HG03066 (cell line): Measurements from ENCODE around the gene VWA7.
"Not testable (repeated sequence)": the region's sequence is repeated elsewhere in the genome, so short reads cannot be mapped to it uniquely, and the experiment has no call there.

ENCODE experiments used
- ATAC-seq: cut with Tn5 transposase; IDR thresholded peaks from one replicate; pipeline ENCODE4 v1.9.1; 2021; ENCODE audit warnings: low read depth; ENCODE audit not compliant: unreplicated experiment

Gene VWA7

DNA sequence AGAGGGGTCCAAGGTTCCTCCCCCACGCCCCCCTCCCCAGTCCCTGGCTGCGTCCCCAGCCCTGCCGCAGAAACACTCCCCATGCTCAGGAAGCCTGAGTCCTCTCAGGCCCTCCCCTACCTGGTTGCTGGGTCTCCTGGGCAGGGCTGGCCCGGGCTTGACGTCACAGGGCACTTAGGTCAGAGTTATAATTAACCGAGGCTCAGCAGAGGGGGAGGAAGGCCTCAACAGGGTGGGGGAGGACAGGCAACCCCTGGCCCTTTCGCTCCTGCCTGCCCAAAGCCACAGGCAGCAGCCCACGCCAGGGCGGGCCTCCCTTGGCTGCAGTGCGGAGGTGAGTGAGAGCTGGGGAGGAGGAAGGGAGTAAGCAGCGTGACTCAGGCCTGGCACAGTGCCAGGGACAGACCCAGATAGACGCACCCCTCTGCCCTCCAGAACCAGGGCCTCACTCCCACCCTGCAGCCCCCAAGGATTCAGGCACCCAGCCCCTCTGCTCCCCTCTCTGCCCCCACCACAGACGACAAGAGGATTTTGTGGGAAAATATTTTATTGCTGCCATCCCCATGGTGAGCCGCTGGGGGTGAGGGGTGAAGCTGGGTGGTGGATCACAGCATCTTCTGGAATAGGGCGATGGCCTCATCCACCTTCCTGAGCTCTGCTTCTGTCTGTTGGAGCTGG is at the start of gene VWA7:
Gene VWA7, minus strand, starts transcription at position 340 of the 678 bp plus-strand sequence. CDS start 549 bp downstream, outside the sequence.
- peak; percentile 73 for ATAC-seq

GRCh38 chr6:31826793-31827285 is 49.7 kb upstream of the VWA7 start:
- no peak for ATAC-seq

GRCh38 chr6:31825553-31825952 is 48.4 kb upstream of the VWA7 start:
- no peak for ATAC-seq

GRCh38 chr6:31823592-31824196 is 46.6 kb upstream of the VWA7 start:
- ATAC-seq: not testable (repeated sequence)

DNA sequence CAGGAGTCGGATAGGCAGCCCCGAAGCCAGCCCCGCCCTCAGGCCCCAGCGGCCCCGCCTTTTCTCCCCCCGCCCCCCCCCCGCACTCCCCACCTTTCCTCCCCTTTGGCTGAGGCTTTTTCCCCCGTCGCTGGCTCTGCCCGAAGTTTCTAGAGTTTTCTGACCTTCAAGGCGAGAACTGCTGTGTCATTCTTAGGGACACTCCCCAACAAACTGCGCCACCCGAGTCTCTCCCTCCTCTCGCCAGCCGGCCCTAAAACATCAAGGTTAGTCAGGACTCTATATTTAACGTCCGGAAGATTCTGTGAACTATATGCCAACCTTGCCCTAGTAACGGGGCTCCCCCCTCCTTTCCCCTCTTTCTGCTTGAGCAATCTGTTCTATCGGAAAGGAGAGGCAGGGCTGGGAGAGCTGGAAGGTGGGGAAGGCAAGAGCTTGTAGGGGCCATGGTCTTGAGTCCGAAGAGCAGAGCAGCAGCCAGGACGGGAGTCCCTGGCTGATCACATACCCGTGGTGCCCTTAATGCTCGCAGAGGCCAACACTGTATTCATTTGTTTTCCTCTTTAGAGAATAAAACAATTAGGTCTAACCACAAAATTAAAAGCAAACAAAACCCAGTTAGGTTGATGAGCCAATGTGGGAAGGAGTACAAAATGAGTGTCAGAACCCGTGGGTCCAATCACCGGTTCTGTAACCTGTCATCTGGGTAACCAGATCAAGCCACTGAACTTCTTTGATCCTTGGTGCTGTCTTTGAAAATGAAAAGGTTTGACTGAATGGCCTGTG is 45.1 kb upstream of the VWA7 start:
- ATAC-seq: no peak

- ATAC-seq: no peak
Measured at GRCh38 chr6:31821301-31822035, 44.3 kb upstream of the VWA7 start.

DNA sequence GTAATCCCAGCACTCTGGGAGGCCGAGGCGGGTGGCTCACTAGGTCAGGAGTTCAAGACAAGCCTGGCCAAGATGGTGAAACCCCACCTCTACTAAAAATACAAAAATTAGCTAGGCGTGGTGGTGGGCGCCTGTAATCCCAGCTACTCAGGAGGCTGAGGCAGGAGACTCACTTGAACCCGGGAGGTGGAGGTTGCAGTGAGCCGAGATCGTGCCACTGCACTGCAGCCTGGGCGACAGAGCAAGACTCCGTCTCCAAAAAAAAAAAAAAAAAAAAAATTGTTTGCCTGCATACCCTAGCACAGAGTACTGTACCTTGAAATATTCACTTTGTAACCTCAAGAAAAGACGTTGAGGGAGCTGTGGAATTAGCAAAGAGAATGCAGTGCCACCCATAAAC is 43.3 kb upstream of the VWA7 start:
- not testable (repeated sequence) for ATAC-seq

- no peak for ATAC-seq
Measured at GRCh38 chr6:31819871-31820299, 42.8 kb upstream of the VWA7 start.

DNA sequence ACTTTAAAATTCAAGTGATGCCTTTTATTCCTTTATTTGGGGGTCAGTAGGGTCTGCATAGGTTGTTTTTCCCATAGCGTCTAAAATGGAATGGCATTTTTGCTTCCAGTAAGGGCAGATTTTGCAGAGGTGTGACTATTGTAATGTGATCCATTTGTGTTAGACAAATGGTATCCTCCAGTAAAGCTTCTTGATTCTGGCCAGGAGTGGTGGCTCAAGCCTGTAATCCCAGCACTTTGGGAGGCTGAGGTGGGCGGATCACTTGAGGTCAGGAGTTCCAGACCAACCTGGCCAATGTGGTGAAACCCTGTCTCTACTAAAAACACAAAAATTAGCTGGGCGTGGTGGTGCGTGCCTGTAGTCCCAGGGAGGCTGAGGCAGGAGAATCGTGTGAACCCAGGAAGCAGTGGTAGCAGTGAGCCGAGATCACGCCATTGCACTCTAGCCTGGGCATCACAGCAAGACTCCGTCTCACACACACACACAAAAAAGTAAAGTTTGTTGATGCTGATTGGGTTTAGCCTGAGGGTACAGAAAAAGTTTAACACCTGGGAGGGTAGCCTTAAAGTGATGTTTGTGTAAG is 40.9 kb upstream of the VWA7 start:
- not testable (repeated sequence) for ATAC-seq

- ATAC-seq: not testable (repeated sequence)
Measured at GRCh38 chr6:31817133-31817928, 40.2 kb upstream of the VWA7 start.

DNA sequence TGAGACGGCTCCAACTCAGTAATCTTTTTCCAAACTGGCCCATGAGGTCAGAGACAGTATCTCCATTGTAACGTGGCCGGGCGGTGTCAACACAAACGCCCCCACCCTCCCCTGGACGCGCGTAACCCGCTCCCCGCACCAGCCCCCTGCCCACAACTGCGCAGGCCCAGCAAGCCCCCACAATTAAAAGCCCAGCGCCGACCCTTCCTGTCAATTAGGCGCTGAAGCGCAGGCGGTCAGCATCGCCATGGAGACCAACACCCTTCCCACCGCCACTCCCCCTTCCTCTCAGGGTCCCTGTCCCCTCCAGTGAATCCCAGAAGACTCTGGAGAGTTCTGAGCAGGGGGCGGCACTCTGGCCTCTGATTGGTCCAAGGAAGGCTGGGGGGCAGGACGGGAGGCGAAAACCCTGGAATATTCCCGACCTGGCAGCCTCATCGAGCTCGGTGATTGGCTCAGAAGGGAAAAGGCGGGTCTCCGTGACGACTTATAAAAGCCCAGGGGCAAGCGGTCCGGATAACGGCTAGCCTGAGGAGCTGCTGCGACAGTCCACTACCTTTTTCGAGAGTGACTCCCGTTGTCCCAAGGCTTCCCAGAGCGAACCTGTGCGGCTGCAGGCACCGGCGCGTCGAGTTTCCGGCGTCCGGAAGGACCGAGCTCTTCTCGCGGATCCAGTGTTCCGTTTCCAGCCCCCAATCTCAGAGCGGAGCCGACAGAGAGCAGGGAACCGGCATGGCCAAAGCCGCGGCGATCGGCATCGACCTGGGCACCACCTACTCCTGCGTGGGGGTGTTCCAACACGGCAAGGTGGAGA is 38.1 kb upstream of the VWA7 start, which contains the start of the genes HSPA1A and HSPA1L:
Gene HSPA1A, plus strand, starts transcription at position 519 of the 814 bp plus-strand sequence. Its CDS starts 214 bp downstream, at position 733.
Gene HSPA1L, minus strand, starts transcription at position 259 of the 814 bp plus-strand sequence. CDS start 3,311 bp downstream, outside the sequence.
- ATAC-seq: no peak

DNA sequence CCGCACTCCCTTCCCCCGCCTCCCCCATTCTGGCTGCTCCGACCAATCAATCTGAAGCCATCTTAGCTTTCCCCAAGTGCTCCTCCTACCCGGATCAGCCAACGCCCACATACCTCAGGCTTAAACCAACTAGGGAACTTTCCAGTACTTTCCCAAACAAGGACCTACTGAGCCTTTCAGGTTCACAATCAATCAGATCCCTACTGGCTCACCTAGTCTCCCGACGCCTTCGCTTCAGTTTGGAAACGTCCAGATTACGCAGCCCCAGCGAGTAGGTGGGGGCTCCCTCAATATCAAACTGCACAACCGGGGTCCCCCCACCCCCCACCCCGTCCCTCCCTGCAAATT is 37.5 kb upstream of the VWA7 start:
- ATAC-seq: no peak

DNA sequence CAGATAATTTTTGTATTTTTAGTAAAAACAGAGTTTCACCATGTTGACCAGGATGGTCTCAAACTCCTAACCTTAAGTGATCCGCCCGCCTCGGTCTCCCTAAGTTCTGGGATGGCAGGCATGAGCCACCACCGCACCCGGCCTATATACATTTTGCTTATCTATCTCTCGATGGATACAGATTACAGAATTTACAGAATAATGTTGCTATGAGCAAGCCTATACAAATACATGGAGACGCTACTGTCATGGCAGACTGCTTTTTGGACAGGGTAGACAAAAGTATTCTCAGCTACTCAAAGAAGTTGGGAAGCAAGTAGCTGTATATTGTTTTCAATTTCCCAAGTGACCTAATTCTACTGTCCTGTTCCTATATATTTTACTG is 36.3 kb upstream of the VWA7 start:
- no peak for ATAC-seq

DNA sequence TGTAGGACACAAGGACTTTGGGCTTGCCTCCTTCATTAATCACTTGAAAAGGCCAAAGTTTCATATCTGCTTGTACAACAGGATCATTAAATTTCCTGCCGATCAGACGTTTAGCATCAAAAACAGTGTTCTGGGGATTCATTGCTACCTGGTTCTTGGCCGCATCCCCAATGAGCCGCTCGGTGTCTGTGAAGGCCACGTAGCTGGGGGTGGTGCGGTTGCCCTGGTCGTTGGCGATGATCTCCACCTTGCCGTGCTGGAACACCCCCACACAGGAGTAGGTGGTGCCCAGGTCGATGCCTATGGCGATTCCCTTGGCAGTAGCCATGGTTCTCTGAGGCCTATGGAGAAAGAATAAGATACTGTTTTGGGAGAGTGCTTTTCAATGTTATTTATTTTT is 34.5 kb upstream of the VWA7 start:
- ATAC-seq: no peak

GRCh38 chr6:31808599-31808998 is 31.5 kb upstream of the VWA7 start:
- not testable (repeated sequence) for ATAC-seq

DNA sequence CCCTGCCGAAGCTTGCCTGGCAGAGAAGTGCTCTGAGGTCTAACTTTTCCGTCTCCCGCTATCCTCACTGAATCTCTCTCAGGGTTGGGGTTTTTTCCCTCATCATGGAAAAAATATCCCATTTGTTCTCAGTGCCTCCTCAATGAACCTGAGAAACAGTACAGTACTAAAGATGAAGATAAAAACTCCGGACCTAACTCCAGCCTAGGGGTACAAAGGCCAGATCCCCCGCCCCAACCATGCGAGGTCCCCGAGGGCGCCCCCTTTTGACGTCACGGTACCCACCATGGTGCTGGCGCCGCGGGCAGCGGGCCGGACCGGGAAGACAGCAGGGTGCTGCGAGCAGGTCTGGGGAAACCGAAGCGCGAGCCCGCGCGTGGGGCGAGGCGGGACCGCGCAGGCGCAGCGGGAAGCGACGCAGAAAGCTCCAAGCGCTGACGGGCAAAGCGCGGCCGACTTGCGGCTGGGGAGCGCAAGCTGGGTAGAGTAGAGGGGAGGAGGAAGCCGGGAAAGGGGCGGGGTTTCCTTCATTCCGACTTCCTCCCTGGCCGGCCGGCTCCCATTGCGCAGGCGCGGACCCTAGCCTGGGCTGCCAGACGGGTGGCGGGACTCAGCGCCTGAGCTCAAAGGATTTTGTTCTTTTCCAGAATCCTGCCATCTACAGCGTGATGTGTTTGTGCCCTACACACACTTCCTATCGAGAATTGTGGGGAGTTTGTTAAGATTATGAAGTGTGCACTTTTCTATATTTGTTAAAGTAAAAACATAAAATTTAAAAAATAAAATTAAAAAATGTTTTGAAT is 29.5 kb upstream of the VWA7 start, which contains the start of gene LSM2:
Gene LSM2, minus strand, starts transcription at position 497 of the 803 bp plus-strand sequence. Its CDS starts 209 bp downstream, at position 288.
- peak; percentile 84 for ATAC-seq

- no peak for ATAC-seq
Measured at GRCh38 chr6:31805939-31806469, 28.9 kb upstream of the VWA7 start.
